ENCODE results near the gene PPP1CA. TPM values are rescaled to one million over a fixed set of nuclear protein-coding genes. Genes with fewer than 3 reads are reported as not detected.
"Not testable (repeated sequence)": the region's sequence is repeated elsewhere in the genome, so short reads cannot be mapped to it uniquely, and the experiment has no call there.

PPP1CA gene
- polyA plus RNA-seq, 1 donor (not counting 4 experiments of a cell fraction or from before 2014, with no cell fraction given): 122 TPM

DNA sequence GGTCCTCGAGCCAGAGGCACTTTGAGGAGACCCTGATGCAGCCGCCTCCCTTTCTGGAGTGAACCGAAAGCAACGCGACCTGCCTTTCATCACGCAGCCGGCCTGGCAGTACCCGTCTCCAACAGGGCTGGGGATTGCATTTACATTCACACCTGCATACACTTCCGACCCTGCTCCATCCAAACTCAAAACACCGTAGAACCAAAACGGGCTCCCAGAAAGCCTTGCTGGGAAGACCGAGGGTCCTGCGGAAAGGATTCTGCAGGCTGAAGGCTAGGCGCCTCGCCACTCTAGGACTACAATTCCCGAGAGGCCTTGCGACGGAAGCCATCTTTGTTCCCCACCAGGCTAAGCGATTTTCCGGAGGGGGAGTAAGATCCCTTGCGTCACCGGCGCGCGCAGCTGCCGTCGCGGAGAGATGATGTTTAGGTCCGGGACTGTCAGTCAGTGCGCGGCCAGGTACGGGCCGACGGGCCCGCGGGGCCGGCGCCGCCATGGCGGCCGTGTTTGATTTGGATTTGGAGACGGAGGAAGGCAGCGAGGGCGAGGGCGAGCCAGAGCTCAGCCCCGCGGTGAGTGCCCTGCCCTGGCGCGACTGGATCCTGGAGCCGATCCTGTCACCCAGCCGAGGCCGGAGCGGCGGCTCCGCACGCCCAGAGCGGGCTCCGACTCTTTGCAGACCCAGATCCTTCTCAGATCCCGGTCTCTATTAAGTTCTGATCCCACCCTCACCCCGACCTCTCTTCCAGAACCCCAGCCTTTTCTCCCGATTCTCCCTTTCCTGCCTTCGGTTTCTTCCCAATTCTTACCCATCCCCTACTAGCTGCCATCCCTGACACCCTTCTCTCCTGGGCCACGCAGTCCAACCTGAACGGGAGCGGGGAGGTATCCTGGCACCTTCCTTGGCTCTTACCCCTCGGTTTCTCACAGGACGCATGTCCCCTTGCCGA, 26.7 kb upstream of the PPP1CA start, which contains the start of gene RPS6KB2:
Gene RPS6KB2 (plus strand): TSS at position 443 of the 950 bp plus-strand sequence. CDS start 52 bp downstream, at position 495.
- dilution Hi-C loops (cut with MboI; ENCODE audit: extremely low pct_ligation_motif_present, low sequenced_read_pairs): no loop called here
- TF ChIP-seq CTCF (optimal IDR thresholded peaks at IDR 0.05 in 1 of 3, IDR thresholded peaks at IDR 0.05 in 1 of 3, conservative IDR thresholded peaks at IDR 0.05 in 1 of 3; ENCODE audit: extremely low read depth in 1 of 3, insufficient read depth in 2 of 3, low read length in 3 of 3): no peak
- TF ChIP-seq EZH2 (IDR thresholded peaks at IDR 0.05; ENCODE audit: low read length): no peak
- H3K4me1 ChIP-seq (ENCODE audit: control insufficient read depth, extremely low read depth, insufficient read depth, low read length): peaks cover 19% of the 10 kb centered on the region

GRCh38 chr11:67427364-67427859, 25.8 kb upstream of the PPP1CA start:
- Histone ChIP-seq H3K27ac (ENCODE audit: control insufficient read depth, insufficient read depth, low read length) (peak overlapping the region; percentile 90), H3K9ac (ENCODE audit: control insufficient read depth, extremely low read depth, insufficient read depth, low read length) (peak overlapping the region; percentile 97), H3K4me1 (ENCODE audit: control insufficient read depth, extremely low read depth, insufficient read depth, low read length) (peaks cover 28% of the 10 kb centered on the region), H3K4me2 (ENCODE audit: control insufficient read depth, extremely low read depth, insufficient read depth, low read depth, low read length) (peak overlapping the region; percentile 98), H2AFZ (ENCODE audit: control insufficient read depth, low read length) (peak overlapping the region; percentile 99), H3K4me3 (ENCODE audit: control insufficient read depth in 2 of 3, extremely low read depth in 1 of 3, insufficient read depth in 2 of 3, low read depth in 1 of 3, low read length in 3 of 3) (peak overlapping the region; percentile 77 to 98 (median 97)), H3K79me2 (ENCODE audit: control insufficient read depth, insufficient read depth, low read length) (peaks cover 27% of the 10 kb centered on the region), H3K36me3 (ENCODE audit: control insufficient read depth in 2 of 2, extremely low read depth in 1 of 2, insufficient read depth in 2 of 2, low read length in 2 of 2) (peaks cover 11 to 20% of the 10 kb centered on the region in 2 experiments)
- FAIRE-seq; dilution Hi-C loops (cut with MboI; ENCODE audit: extremely low pct_ligation_motif_present, low sequenced_read_pairs); DNase-seq (ENCODE audit: low read depth, low spot score); H3K9me1 ChIP-seq (ENCODE audit: control insufficient read depth, extremely low read depth, insufficient read depth, low read length); H3K27me3 ChIP-seq (ENCODE audit: control insufficient read depth, extremely low read depth, insufficient read depth, low read length); H3K9me3 ChIP-seq (ENCODE audit: control insufficient read depth, low read depth, low read length); H4K20me1 ChIP-seq (ENCODE audit: control insufficient read depth, extremely low read depth, insufficient read depth, low read length): not testable (repeated sequence)

More for the DNA sequence above, 26.7 kb upstream of the PPP1CA start, which contains the start of gene RPS6KB2:
- Histone ChIP-seq H4K20me1 (ENCODE audit: control insufficient read depth, extremely low read depth, insufficient read depth, low read length) (no peaks in the 10 kb centered on the region), H3K9me3 (ENCODE audit: control insufficient read depth, low read depth, low read length) (no peaks in the 10 kb centered on the region), H3K9ac (ENCODE audit: control insufficient read depth, extremely low read depth, insufficient read depth, low read length) (peak within 1 kb of the TSS; percentile 97), H3K27me3 (ENCODE audit: control insufficient read depth, extremely low read depth, insufficient read depth, low read length) (no peaks in the 10 kb centered on the region), H3K4me2 (ENCODE audit: control insufficient read depth, extremely low read depth, insufficient read depth, low read depth, low read length) (peak within 1 kb of the TSS; percentile 98), H2AFZ (ENCODE audit: control insufficient read depth, low read length) (peak within 1 kb of the TSS; percentile 99), H3K9me1 (ENCODE audit: control insufficient read depth, extremely low read depth, insufficient read depth, low read length) (no peaks in the 10 kb centered on the region), H3K79me2 (ENCODE audit: control insufficient read depth, insufficient read depth, low read length) (peaks cover 27% of the 10 kb centered on the region), H3K36me3 (ENCODE audit: control insufficient read depth in 2 of 2, extremely low read depth in 1 of 2, insufficient read depth in 2 of 2, low read length in 2 of 2) (peaks cover 15 to 28% of the 10 kb centered on the region in 2 experiments), H3K27ac (ENCODE audit: control insufficient read depth, insufficient read depth, low read length) (peak within 1 kb of the TSS; percentile 90), H3K4me3 (ENCODE audit: control insufficient read depth in 2 of 3, extremely low read depth in 1 of 3, insufficient read depth in 2 of 3, low read depth in 1 of 3, low read length in 3 of 3) (peak within 1 kb of the TSS; percentile 77 to 98 (median 97))
- FAIRE-seq: peak; percentile 86
- peak; percentile 79 for DNase-seq (ENCODE audit: low read depth, low spot score)

Measured in keratinocyte (primary cell).